ENCODE results near the gene ARHGEF39.

The ARHGEF39 gene

DNA sequence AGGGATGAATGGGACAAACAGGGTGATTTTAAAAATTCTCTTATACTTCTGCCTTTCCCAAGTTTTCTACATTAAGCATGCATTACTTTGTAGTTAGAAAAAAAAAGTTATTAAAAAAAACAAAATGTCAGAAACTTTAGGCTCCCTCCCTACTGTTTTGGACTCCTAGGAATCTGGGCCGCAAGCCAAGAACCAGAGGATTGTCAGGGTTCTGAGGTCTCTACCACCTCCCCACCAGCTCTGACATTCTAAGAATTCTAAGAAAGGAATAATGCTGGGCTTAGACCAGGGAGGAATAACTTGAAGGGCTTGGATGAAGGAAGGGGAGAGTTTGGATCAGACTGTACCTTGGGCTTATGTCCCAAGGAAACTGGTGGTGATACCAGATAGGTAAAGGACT lies 1.1 kb upstream of the ARHGEF39 start:
- DNase-seq (ENCODE audit: low spot score) = no peak
- H3K27me3 ChIP-seq (ENCODE audit: insufficient read depth, poor library complexity, severe bottlenecking) = no peaks in the 10 kb centered on the region
- H3K27ac ChIP-seq (ENCODE audit: poor library complexity, severe bottlenecking) = peak overlapping the region; percentile 74
- H3K9me3 ChIP-seq (ENCODE audit: severe bottlenecking) = no peaks in the 10 kb centered on the region
- no peak overlapping the region for H3K4me3 ChIP-seq (ENCODE audit: severe bottlenecking)
- TF ChIP-seq, protein P1, sequence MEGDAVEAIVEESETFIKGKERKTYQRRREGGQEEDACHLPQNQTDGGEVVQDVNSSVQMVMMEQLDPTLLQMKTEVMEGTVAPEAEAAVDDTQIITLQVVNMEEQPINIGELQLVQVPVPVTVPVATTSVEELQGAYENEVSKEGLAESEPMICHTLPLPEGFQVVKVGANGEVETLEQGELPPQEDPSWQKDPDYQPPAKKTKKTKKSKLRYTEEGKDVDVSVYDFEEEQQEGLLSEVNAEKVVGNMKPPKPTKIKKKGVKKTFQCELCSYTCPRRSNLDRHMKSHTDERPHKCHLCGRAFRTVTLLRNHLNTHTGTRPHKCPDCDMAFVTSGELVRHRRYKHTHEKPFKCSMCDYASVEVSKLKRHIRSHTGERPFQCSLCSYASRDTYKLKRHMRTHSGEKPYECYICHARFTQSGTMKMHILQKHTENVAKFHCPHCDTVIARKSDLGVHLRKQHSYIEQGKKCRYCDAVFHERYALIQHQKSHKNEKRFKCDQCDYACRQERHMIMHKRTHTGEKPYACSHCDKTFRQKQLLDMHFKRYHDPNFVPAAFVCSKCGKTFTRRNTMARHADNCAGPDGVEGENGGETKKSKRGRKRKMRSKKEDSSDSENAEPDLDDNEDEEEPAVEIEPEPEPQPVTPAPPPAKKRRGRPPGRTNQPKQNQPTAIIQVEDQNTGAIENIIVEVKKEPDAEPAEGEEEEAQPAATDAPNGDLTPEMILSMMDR (IDR thresholded peaks at IDR 0.05; ENCODE audit: poor library complexity, severe bottlenecking) = no peak
- H3K36me3 ChIP-seq (ENCODE audit: low read depth) = peaks cover 16% of the 10 kb centered on the region
- no peak for ATAC-seq (ENCODE audit: low read depth)
- peaks cover 24% of the 10 kb centered on the region for H3K4me1 ChIP-seq (ENCODE audit: insufficient read depth, poor library complexity, severe bottlenecking)

DNA sequence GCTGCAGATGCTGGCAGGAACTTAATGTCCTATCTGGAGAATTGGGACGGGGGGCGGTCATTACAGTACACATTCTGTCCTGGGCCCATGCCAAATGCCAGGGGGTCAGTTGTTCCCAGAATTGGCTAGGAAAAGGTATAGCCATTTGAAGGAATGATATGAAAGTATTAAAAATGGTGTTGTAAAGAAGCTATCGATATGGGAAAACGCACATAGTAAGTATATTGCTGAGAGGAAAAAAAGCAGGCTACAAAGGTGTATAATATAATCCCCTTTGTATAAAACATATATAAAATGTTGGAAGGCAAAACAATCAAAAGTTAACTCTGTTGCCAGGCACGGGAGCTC lies 450 bp upstream of the ARHGEF39 start:
- H3K4me1 ChIP-seq (ENCODE audit: insufficient read depth, poor library complexity, severe bottlenecking) = peaks cover 24% of the 10 kb centered on the region
- no peaks in the 10 kb centered on the region for H3K27me3 ChIP-seq (ENCODE audit: insufficient read depth, poor library complexity, severe bottlenecking)
- ATAC-seq (ENCODE audit: low read depth) (no peak), DNase-seq (ENCODE audit: low spot score) (no peak)
- H3K4me3 ChIP-seq (ENCODE audit: severe bottlenecking) = peak overlapping the region; percentile 39
- peaks cover 22% of the 10 kb centered on the region for H3K36me3 ChIP-seq (ENCODE audit: low read depth)
- peak overlapping the region; percentile 74 for H3K27ac ChIP-seq (ENCODE audit: poor library complexity, severe bottlenecking)
- TF ChIP-seq, protein P1 (IDR thresholded peaks at IDR 0.05; ENCODE audit: poor library complexity, severe bottlenecking) = peak; percentile 33
- no peaks in the 10 kb centered on the region for H3K9me3 ChIP-seq (ENCODE audit: severe bottlenecking)

DNA sequence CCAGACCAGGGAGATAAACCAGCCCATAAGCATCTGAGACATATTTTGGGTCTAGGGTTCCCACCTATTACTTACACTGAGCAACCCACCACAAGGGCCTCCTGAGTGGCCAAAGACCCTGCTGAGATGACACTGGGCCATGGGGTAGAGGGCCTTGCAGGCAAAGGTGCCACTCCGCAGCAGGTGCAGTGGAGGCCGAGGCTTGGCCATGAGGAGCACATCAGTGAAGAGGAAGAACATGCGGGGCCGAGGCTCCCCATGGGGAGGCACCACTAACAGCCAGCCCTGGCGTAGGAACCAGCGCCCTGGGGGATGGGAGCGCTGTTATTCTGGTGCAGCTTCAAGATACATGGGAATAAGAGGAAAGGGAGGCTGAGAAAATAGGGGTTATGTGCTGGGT lies 2.6 kb downstream of the ARHGEF39 start:
- TF ChIP-seq, protein P1 (IDR thresholded peaks at IDR 0.05; ENCODE audit: poor library complexity, severe bottlenecking) = no peak
- no peak for DNase-seq (ENCODE audit: low spot score)
- Histone ChIP-seq H3K27ac (ENCODE audit: poor library complexity, severe bottlenecking) (peak overlapping the region; percentile 76), H3K4me1 (ENCODE audit: insufficient read depth, poor library complexity, severe bottlenecking) (peaks cover 21% of the 10 kb centered on the region), H3K36me3 (ENCODE audit: low read depth) (peaks cover 34% of the 10 kb centered on the region), H3K4me3 (ENCODE audit: severe bottlenecking) (no peak overlapping the region), H3K9me3 (ENCODE audit: severe bottlenecking) (no peaks in the 10 kb centered on the region), H3K27me3 (ENCODE audit: insufficient read depth, poor library complexity, severe bottlenecking) (no peaks in the 10 kb centered on the region)
- no peak for ATAC-seq (ENCODE audit: low read depth)

DNA sequence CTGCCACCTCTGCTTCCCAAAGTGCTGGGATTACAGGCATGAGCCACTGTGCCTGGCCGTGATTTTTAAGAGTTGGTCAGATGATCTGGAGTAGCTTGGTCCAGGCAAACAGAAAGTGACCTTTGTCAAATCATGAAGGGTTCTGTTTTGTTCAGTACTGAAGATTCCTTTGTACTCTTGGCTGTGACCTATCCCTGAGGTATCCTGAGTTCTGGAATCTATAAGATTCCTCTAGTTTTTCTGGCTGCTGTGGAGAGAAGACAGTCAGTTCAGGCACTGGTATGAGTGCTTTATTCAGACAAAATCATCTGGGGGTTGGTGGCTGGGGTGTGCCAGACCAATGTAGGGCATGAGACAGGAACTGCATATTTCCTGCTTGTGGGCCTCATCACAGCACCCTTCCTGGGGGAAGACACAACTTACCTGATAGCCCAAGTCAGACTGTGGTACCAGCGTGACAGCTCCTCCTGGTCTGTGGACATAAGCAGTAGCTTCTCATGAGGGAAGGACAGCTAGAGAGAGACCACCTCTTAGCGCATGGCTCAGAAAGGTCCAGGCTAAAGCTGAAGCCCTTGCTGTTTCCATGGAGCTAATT lies 3.1 kb downstream of the ARHGEF39 start:
- Histone ChIP-seq H3K27ac (ENCODE audit: poor library complexity, severe bottlenecking) (peak overlapping the region; percentile 76), H3K4me1 (ENCODE audit: insufficient read depth, poor library complexity, severe bottlenecking) (peaks cover 21% of the 10 kb centered on the region), H3K9me3 (ENCODE audit: severe bottlenecking) (no peaks in the 10 kb centered on the region), H3K27me3 (ENCODE audit: insufficient read depth, poor library complexity, severe bottlenecking) (no peaks in the 10 kb centered on the region), H3K36me3 (ENCODE audit: low read depth) (peaks cover 34% of the 10 kb centered on the region), H3K4me3 (ENCODE audit: severe bottlenecking) (no peak overlapping the region)
- TF ChIP-seq, protein P1 (IDR thresholded peaks at IDR 0.05; ENCODE audit: poor library complexity, severe bottlenecking) = no peak
- ATAC-seq (ENCODE audit: low read depth) = no peak
- DNase-seq (ENCODE audit: low spot score) = no peak

DNA sequence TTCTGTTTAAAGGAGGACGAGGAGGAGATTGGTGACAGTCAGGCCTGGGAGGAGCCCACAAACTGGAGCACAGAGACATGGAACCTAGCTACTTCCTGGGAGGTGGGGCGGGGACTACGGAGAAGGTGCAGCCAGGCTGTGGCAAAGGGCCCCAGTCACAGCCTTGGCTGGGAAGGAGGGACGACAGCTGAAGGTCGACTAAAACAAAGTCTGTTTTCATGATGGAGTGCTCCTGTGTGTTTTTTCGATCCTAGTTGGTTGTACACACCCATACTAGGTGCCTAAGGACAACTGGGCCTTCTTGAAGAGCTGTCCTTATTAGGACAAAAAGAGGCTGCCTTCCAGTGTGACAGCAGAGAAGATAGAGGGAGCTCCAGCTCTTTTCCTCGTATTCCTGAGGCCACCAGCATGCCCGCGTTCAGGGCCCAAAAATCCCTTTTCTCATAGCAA lies 4.0 kb downstream of the ARHGEF39 start:
- Histone ChIP-seq H3K4me3 (ENCODE audit: severe bottlenecking) (no peak overlapping the region), H3K36me3 (ENCODE audit: low read depth) (peaks cover 34% of the 10 kb centered on the region), H3K27ac (ENCODE audit: poor library complexity, severe bottlenecking) (peak overlapping the region; percentile 76), H3K4me1 (ENCODE audit: insufficient read depth, poor library complexity, severe bottlenecking) (peaks cover 19% of the 10 kb centered on the region), H3K9me3 (ENCODE audit: severe bottlenecking) (no peaks in the 10 kb centered on the region), H3K27me3 (ENCODE audit: insufficient read depth, poor library complexity, severe bottlenecking) (no peaks in the 10 kb centered on the region)
- DNase-seq (ENCODE audit: low spot score) = no peak
- no peak for ATAC-seq (ENCODE audit: low read depth)
- TF ChIP-seq, protein P1 (IDR thresholded peaks at IDR 0.05; ENCODE audit: poor library complexity, severe bottlenecking) = peak; percentile 53

All from RWPE2 (cell line).